ENCODE measurements around the gene NAP1L4.

NAP1L4 gene, protein sequence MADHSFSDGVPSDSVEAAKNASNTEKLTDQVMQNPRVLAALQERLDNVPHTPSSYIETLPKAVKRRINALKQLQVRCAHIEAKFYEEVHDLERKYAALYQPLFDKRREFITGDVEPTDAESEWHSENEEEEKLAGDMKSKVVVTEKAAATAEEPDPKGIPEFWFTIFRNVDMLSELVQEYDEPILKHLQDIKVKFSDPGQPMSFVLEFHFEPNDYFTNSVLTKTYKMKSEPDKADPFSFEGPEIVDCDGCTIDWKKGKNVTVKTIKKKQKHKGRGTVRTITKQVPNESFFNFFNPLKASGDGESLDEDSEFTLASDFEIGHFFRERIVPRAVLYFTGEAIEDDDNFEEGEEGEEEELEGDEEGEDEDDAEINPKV

GRCh38 chr11:2992234-2992996, at the start of gene NAP1L4:
NAP1L4 (minus strand) TSS chr11:2992329; CDS start chr11:2979220, 13,109 bp downstream.
- peak; percentile 93 to 95 (median 94) for DNase-seq (ENCODE audit: low read depth in 3 of 3)

DNA sequence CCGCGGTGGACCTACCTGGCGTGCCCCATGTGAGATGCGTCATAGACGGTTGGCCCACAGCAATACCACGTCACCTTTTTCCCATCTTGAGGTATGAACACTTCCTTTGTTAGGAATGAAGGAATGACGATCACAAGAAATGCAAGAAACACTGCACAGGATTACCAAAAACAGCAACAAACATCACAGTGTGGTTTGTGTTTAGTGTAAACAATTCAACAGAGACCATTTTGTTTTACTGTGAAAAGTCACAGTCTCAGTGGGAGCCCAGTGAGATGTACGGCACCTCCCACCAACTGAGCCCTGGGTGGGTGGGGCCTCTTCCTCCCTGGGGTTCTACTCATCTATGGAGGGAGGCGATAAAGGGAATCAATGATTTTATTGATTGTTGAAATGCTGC, 48.8 kb upstream of the NAP1L4 start:
- no peak for DNase-seq (ENCODE audit: low read depth in 3 of 3)

DNA sequence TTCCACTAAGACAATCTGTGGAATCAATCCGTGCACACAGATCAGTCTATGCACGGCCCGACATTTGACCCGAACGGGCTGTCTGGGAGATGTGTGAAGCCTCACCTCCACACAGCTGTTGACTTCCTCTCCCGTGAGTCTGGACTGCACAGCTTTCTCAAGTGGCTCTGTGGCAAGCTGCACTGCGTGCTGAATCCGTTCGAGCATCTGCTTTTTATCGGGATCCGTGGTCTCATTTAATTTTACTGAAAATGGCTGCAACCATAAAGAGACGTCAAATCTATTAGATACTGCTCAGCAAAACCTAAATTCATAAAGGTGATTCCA, 45.8 kb upstream of the NAP1L4 start:
- no peak for DNase-seq (ENCODE audit: low read depth in 3 of 3)

DNA sequence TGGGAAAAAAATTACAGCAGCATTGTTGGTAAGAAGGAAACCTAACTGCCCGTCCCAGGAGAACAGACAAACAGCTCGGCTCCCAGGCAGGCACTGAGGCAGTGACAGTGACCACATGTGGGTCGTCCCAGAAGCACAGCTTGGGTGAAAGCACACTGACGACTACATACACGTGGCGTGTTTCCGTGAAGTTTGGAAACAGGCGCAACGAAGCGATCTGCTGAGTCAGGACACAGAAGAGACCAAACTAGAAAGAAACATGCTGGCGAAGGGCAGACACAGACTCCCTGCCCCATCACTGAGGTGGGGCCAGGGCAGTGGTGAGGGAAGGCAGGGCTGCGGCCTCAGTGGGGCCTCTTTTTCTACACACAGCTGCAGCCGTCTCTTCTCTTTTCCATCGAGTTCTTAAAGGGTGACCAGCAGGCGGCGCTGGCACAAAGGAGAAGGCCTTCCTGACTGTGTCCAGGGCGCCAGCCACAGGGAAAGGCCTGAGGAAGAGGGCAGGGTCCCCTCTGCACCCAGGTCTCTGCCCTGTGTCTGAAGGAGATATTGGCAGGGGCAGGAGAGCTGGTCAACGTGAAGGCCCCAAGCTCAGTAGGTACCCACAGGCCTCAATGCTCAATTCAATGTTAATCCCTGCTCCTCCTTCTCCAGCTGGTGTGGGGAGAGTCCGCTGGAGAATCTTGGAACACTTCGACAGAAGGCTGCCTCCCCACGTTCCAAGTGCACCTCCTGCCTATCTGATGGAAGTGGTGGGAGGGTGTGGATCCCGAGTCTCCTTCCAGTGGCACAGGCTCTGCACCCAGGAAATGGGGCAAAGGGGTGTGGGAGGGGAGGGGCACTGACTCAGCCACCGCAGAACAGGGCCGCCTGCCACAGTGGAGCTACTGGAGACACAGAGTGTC, 45.2 kb upstream of the NAP1L4 start:
- peak in 1 of 3 experiments; percentile 44 for DNase-seq (ENCODE audit: low read depth in 3 of 3)

DNA sequence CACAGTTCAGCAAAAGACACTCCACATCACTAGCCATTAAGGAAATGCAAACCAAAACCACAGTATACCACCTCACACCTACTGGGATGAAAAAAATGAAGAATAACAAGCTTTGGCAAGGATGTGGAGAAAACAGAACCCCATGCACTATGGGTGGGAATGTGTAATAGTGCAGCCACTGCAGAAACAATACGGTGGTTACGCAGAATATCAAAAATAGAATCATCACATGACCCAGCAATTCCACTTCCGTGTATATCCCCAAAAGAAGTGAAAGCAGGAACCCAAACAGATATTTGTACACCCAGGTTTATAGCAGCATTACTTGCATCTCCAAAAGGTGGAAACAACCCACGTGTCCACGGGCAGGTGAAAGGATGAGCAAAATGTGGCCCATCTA, 44.3 kb upstream of the NAP1L4 start:
- no peak for DNase-seq (ENCODE audit: low read depth in 3 of 3)

- DNase-seq (ENCODE audit: low read depth in 3 of 3), result no peak
Observed at GRCh38 chr11:3035333-3035732, 43.2 kb upstream of the NAP1L4 start.

DNA sequence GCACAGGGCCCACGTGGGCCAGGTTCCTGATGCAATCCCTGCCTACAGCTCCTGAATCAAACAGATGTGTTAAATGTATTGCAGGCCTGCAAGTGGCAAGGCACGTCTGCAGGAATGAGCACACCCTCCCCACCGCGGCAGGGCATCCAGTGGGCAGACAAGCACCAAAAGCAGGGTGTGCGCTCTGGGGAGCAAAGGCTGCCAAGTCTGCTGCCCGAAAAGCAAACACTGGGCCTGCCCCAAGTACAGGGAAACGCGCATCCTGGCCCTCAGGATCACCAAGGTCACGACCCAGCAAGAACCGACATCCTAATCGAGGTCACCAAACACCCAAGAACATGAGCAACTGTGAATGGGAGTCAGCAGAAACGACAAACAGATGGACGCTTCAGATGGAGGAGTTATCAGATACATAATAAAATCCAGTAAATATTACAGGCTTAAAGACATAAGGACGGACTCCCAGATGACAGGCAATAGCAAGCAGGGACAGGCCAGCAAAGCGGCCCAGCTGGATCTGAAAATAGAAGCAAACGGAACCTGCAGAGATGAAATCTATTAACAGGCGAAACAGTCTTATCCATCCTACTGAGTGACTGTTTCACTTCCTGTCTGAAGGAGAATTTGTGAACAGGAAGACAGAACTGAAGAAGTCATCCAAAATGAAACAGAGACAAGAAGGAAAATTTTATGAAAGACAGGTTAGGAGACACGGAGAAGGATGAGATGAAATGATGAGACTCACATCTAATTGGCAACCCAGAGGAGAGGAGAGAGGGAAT, 38.4 kb upstream of the NAP1L4 start:
- no peak for DNase-seq (ENCODE audit: low read depth in 3 of 3)

- no peak for DNase-seq (ENCODE audit: low read depth in 3 of 3)
Observed at GRCh38 chr11:3028813-3029212, 36.7 kb upstream of the NAP1L4 start.

GRCh38 chr11:3026803-3027202, 34.7 kb upstream of the NAP1L4 start:
- no peak for DNase-seq (ENCODE audit: low read depth in 3 of 3)

DNA sequence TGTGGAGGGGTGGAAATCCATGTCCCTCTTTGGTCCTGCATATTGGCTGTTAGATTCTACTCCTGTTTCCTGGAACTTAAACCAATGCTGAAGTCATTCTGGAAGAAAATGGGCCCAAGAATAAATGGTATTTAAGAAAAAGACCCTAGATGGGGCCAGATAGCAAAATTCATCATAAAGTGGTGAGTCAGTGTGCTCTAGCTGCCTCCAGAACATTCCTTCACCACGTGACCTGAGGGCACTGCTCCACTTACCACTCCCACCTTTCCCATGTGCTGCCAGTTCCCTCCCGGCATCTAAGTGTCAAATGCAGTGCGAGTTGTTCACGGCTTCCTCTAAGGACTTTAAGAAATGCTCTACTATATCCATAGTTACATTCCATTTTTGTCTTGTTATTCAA, 30.9 kb upstream of the NAP1L4 start:
- no peak for DNase-seq (ENCODE audit: low read depth in 3 of 3)

GRCh38 chr11:3022300-3022967, 30.3 kb upstream of the NAP1L4 start:
- DNase-seq (ENCODE audit: low read depth in 3 of 3), result no peak

GRCh38 chr11:3021125-3021524, 29.0 kb upstream of the NAP1L4 start:
- no peak for DNase-seq (ENCODE audit: low read depth in 3 of 3)

GRCh38 chr11:3020011-3020410, 27.9 kb upstream of the NAP1L4 start:
- DNase-seq (ENCODE audit: low read depth in 3 of 3), result no peak

- DNase-seq (ENCODE audit: low read depth in 3 of 3), result no peak
Observed at GRCh38 chr11:3018596-3018995, 26.5 kb upstream of the NAP1L4 start.

DNA sequence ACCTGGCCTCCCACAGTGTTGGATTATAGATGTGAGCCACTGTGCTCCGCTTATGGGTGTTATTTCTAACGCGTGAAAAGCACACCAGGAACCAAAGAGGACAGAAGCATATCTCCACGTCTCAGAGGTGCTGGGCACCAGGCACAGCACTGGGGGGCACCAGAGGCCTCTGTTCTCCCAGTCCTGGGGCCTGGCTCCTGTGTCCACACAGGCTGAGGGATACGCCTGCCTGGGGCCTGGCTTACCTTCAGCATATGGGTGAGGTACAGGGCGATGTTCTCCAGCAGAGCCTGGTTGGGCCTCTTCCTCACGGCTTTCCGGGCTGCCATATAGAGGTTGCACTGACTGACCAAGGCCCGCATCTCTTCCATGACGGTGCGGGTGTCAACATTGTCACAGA, 24.7 kb upstream of the NAP1L4 start:
- no peak for DNase-seq (ENCODE audit: low read depth in 3 of 3)

DNA sequence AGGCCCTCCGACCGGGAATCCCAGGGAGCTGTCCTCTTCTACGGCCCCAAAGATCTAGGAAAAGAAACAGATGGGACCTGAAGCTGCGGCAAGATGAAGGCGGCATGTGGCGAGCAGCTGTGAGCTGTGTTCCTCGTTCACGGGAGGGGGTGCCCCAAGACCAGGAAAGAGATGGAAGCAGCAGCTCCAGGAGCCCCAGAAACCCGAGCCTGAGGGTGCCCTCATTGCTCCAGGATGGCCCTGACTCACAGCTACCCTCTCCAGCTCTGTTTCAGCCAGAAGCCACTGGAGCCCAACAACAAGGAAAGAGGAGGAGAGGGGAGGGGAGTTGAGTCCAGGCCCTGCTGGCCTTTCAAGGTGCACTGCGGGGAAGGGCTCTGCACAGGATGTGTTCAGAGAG, 23.7 kb upstream of the NAP1L4 start:
- DNase-seq (ENCODE audit: low read depth in 3 of 3), result no peak

DNA sequence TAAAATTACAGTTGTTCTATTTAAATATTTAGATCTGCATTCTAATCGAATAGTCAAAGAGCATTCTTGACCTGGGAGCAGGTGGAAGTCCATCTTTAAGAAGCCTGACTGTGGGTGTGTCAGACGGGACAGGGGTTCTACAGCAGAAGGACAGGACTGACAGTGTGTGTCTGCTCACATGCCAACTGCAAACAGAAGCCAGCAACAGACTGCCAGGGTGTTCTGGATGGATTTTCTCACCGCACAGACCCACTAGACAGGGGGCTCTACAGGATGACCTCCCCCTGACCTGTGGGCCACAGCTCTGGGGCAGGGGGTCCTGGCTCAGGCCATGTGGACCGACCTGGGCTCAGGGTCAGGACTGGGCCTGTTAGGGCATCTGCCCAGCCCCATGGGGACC, 22.8 kb upstream of the NAP1L4 start:
- no peak for DNase-seq (ENCODE audit: low read depth in 3 of 3)

DNA sequence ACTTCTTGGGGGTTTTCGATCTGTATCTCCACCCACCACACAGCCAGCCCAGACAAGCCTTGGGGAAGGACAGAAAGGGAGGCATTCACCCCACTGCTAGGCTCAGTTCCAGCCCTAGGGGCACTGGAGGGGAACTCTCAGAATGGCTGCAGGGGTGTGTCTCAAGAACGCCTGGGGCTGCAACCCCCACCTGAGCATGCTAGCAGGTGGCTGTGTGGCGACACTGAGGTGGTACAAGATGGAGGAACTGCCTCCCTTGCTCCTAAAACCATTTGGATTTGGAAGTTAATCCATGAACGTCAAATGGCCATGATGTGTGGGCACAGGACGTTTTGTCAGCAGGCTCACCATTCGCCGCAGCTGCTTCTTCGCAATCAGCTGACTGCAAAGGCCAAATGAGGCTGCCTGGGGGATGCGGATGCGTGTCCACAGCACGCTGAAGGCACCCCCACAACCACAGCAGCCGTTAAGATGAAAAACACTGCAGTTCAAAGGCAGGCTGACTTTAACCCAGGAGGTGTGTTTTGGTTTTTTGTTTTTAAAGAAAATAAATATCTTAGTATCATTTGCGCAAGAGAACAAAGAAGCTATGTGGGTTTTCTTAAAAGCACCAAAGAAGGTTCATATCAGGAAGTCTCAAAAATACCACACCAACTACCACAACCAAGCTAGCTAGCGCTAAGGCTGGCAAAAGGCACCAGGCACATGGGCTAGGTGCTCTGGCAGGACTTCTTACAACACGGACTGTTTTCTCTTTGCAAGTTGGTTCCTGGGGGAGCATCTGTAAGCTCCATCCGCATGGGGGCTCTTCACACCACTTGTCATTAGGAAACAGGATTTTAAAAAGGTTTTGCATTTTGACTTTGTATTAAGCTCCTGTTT, 22.2 kb upstream of the NAP1L4 start:
- peak in 1 of 3 experiments; percentile 30 for DNase-seq (ENCODE audit: low read depth in 3 of 3)

DNA sequence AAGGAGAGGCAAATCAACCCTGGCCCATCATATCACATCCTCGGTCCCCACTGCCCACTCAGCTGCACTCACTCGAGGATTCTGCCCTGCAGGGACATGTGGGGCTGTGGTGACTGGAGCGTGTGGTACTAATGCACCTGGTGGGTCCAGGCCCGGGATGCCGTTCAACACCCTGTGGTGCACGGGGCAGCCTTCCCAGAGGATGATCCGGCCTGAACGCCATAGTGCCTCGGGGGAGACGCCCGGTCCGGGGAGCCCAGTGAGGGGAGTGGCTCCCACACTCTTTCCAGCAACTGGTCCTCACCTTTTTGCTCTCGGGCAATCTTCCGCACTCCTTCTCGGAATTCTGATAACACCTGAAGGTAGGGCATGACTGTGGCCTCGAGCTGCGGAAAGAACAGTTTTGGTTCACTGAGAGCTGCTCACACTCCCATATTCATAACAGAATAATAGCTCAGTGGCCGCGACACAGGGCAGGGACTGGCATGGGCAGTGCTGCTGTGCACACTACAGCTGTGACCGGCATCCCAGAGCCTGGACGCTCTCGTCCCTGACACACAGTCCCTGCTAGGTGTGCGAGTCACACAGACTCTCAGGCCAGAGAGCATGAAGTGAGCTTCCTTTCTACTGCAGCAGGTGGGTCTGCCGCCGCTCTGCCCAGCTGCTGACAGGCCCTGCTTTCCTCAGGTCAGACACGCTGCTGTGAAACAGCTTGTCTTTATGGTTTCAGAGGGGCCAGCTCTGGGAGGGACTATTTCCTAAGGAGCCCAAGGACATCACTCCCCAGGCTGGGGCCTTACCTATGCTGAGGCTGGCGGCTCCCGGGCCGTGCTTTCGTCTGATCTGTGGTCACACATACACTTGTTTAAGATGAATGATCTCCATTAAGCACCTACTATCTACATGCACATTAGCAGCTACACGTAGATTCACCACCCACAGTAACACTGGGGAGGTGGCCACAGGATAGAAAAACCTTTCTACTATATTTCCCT, 20.1 kb upstream of the NAP1L4 start:
- DNase-seq (ENCODE audit: low read depth in 3 of 3), result no peak

Data from stimulated activated CD4-positive, alpha-beta T cell treated with anti-CD3 and anti-CD28 coated beads, TNF-alpha, amount 100 ng/mL, for 24 hours (primary cell).